Astrocyte (in vitro differentiated cells and primary cell): ENCODE data around the gene FAN1.

ENCODE experiments used
- EZH2 ChIP-seq: IDR thresholded peaks from 2 replicates; pipeline ENCODE4 v1.6.1; 2012; ENCODE audit warnings: mild to moderate bottlenecking, low read length, inconsistent platforms; ENCODE audit not compliant: insufficient read depth
- TF ChIP-seq, protein P1 (sequence below): IDR thresholded peaks from 2 replicates; pipeline ENCODE4 v1.5.1; 2011; ENCODE audit warnings: low read depth, mild to moderate bottlenecking, inconsistent platforms, low read length, moderate library complexity; ENCODE audit not compliant: insufficient read depth

DNA sequence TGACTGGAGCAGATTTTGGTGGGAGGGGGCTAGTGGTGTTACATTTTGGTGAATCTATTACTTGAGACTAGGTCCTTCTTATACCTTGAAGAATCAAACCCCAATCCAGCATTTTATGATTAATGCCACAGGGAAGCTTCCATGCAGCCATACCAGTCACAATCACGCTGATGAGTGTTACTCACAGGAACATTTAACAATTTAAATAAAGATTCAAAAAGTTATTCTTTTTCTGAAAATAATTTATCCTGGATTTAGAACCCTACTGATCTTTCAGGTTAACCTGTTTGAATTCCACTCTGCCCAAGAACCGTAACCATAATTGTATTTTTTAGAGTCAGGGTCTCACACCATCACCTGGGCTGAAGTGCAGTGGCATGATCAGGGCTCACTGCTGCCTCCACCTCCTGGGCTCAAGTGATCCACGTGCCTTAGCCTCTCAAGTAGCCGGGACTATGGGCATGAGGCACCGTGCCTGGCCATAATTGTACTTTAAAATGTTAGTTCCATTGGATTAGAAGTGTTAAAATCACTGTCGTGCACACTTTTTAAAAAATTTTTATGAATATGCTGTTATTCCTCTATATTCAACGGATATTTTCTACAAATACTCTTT is 88.6 kb downstream of the FAN1 start:
- TF ChIP-seq, protein P1, sequence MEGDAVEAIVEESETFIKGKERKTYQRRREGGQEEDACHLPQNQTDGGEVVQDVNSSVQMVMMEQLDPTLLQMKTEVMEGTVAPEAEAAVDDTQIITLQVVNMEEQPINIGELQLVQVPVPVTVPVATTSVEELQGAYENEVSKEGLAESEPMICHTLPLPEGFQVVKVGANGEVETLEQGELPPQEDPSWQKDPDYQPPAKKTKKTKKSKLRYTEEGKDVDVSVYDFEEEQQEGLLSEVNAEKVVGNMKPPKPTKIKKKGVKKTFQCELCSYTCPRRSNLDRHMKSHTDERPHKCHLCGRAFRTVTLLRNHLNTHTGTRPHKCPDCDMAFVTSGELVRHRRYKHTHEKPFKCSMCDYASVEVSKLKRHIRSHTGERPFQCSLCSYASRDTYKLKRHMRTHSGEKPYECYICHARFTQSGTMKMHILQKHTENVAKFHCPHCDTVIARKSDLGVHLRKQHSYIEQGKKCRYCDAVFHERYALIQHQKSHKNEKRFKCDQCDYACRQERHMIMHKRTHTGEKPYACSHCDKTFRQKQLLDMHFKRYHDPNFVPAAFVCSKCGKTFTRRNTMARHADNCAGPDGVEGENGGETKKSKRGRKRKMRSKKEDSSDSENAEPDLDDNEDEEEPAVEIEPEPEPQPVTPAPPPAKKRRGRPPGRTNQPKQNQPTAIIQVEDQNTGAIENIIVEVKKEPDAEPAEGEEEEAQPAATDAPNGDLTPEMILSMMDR = no peak
- no peak for TF ChIP-seq EZH2
